Activated effector memory CD4-positive, alpha-beta T cell treated with Interleukin-2 at 50 U/mL for 16 hours (primary cell): ENCODE measurements around the gene STAC3.

Source experiments
- DNase-seq: peaks from one replicate; pipeline ENCODE4 v3.0.0-alpha.2; 2020

Gene STAC3

DNA sequence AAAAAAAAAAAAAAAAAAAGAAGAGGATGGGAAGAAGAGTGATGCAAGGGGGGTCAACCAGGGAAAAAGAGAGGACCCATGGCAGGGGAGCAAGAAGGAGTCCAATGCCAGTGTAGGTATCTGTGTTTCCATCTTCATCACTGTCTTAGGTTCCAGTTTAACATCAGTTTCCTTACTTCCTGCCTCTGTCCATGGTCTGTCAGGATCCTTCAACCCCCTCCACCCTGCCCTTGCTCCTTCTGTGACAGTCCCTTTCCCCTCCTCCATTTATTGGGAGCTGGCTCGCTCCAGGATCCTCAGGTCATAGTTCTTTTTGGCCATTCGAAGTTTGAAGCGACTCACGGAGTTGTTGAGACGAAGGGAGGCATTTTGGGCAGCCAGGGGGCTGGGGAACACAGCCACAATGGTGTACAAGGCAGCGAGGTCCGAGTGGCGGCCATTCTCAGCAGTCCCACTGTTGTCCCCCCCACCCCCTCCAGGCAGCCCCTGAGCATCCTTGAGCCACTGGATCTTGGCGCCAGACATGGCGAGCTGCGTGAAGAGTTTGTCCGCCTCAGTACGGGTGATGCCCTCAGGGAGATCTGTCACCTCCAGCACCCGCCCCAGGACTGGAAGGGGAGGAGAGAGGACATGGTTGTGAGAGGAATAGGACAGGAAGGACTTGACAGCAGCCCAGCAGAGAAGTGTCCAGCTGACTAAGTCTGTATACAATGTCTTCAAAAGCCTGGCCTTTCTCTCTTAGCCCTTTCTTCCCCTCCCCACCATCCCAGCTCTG, 3.7 kb upstream of the STAC3 start:
- DNase-seq = no peak

DNA sequence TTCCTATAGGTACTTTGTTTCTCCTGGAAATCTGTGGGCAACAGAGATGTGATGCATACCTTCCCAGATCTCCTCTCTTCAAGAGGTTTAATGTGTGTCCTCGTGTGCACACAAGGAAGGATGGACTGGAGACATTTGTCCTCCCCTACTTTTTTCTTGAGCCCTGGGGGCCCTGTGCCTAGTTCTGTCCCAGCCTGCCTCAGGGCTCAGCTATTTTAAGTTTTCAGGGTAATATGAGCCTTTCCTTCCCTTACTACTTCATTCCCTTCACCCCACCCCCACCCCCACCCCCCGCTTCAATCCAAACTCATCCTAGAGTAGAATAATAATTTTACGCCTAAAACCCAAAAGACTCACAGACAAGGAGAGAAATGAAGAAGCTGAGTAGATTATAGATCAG, 446 bp downstream of the STAC3 start:
- no peak for DNase-seq

DNA sequence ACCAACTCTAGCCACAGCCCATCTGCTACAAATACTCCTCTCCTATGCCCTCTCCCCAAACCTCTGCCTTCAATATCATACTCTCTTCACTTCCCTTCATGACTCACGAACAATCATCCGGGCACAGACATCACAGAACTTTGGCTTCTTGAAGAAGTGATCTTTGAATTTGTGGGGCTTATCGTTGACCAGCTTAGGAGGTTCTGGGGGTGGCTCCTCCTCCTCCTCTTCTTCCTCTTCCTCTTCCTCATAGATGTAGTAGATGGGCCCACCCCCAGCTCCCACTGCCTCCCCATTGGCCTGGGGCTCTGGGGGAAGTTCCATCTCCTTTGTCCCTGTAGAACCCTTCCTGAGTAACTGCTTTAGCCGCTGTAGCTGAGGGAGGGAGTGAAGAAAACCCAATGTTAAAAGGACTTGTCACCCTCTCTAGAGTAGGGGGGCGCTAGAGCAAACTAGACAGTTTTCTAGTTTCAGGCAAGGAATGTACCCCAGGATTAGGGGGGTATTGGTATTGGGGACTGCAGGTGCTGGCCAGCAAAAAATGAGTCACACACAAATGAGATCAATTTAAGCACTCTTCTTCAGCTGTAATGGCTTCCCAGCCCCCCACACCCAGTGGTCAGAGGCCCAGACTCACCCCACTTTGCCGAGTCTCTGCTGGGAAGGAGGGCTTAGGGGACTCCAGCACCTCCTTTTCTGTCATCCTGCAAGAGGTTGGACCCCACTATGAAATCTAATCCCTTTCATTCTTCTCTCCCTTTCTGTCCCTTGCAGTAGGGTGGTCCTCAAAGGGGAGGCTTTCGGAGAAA, 1.8 kb downstream of the STAC3 start:
- DNase-seq = no peak

DNA sequence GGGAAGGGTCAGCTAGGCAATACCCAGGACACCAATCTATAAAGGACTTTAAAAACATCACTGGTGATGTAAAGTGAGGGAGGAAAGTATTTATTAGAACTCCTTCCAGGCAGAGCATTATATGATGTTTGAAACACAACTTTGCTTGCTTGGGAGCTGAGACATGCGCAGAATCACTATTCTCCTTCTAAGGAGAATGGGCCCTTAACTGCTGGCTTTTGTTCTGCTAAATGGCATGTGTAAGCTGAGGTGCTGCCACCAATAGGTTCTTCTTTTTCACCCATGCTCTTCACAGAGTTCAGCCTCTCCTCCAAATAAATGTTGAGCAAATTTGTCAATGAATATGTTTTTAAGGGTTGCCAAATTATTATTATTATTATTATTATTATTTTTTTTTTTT, 3.9 kb downstream of the STAC3 start:
- no peak for DNase-seq

DNA sequence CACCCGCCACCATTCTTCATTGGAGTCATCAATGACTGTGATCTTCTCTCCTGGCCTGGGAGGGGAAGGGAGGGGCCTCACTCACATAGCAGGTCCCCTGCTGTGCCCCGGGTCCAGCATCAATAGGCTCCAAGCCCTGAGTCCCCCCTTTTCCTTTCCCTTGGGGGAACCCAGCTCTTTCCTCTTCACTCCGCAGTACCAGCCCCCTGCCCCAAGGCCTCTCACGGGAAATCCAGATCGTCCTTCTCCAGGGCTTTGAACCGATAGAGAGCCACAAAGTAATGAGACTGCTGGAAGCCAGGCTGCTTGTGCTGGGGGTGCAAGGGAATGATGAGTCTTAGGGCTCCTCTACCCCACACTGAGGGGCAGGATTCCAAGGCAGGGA, 6.7 kb downstream of the STAC3 start:
- DNase-seq = no peak

DNA sequence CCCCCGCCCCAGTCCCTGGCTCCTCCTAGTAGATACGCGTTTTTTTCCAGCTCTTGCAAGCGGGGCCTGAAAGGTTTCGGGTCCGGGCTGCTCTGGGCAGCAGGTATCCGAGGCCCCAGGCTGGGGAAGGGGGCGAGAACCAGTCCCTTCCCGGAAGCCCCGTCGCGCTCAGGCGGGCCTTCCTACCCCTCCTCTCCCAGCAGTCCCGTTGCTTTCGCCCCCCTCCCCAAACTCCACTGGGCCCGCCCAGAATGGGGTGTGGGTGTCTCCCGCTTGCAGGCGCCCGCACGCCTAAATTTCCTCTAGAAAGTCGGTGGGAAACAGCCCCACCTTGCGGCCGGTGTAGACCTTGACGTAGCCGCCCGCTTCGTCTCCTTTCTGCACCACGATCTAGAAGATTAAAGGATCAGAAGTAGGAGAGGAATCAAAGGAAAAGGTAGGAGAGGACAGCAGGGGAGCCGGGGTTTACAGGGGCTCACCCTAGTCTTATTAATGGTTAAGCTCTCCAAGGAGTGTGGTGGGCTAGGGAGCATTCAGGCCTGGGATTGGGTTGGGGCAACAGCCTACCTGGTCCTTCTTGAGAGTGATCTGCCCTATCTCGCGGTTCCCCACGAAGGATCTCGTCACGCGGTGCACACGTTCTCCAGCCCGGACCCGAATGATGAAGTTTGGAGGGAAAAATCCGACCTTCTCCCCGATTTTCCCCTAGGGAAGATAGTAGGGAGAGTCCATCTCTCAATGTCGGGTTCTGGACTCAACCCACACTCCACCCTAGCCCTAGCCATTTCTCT, 7.3 kb downstream of the STAC3 start:
- peak; percentile 70 for DNase-seq

DNA sequence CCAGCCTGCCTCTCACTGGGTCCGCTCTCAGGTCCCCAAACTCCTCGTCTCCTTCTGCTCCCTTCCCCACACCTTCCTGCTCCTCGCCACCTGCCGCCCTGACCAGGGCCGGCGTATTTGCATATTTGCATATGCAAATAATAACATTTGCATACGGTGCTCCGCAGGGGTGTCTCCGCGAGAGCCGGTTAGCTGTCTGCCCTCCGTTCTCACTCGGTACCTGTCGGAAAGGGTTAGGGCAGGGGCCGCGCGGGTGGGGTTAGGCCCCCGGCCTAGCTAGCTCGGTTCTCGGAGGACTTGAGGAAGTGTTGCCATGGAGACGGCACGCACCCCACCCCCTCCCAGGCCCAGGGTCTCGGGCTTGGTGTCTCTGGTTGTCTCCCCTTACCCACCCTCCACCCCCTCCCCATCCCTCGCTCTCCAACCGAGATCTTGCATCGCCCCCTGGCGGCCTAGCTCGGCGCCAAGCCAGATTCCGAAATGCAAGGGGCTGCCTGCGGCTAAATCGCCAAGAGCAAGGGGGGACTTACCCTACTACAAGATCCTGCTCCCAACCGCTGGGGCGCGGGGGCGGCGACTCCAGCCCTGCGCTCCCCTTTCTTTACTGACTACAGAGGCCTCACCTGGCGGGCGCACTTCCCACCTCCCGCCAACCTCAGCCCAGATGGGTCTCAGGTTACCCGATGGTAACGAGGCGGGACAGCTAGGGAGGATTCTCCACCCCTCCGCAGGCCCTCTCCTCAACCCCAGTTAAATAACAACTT, 8.1 kb downstream of the STAC3 start:
- peak; percentile 46 for DNase-seq

DNA sequence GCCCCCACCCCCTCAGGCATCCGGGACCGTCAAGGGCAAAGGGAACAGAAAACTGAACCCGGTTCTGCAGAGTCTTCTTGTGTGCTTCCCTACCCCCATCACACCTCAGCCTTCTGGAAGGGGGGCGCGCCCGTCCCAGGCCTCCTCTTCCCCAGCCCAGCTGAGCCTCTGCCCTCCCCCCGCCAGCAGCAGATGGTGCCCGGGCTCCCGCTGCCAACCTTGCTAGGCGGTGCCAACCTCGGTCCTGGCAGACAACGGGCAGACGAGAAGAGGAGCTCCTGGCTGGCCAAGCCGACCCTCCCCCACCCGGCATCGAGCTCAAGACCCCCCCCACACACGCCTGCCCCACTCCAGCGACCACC, 8.7 kb downstream of the STAC3 start:
- DNase-seq = no peak

DNA sequence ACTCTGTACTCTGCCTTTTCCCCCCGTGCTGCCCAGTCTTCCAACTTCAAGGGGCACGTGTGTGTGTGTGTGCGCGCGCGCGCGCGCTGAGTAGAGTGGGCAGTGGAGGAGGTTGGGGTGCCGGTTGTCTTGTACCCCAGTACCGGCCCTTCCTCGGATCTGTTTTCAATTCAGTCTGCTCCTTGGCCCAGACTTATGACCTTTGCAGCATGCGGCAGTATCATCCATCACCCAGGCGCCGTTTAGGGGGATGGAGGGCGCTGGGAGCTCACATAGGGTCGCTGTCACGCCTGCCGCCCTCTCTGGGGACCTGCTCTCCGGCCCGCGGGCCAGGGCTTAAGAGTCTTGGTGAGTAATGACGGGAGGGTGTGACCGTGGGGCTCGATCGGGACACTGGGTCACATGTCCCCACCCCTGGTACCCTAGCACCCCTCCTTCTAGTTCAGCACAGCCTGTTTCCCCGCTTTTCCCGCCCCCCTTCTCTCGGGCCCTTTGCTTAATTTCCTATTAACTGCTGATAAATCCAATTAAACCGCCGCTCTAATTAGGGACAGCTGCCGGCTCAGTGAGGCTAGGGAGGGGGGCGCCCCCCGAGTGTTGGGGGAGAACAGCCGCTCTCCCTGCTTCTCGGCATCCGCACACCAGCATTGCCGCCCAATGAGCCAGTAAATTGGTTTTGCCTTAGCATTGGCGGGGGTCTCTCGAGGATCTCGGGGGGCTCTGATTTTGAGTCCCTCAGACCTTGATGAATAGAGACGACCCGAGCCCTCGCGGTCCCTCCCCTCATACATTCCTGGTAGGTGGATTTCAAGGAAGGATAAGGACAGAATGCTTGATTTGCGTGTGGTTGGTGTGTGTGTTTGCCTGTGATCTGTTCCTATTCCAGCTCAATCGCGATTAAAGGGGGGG, 9.3 kb downstream of the STAC3 start:
- no peak for DNase-seq

DNA sequence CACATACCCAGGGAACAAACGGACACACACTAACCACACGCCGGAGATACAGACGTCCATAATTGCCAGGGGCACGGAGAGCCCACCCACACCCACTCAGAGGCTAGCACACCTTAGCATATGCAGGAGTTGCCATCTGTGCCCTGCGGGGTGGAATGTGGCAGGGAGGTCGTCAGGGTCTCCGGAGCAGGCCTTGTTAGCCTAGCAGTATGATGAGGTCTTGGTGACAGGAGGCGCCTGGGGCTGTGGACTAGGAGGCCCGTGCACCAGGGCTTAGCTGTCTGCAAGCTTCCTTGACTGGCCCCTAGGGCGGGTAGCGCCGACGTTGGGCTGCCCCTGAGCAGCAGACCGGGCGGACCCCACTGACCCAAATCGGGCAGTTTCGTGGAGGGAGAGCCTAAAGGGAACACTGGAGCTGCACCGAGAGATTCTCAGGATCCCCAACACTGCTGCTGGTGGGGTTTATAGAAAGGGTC, 10.0 kb downstream of the STAC3 start:
- no peak for DNase-seq

DNA sequence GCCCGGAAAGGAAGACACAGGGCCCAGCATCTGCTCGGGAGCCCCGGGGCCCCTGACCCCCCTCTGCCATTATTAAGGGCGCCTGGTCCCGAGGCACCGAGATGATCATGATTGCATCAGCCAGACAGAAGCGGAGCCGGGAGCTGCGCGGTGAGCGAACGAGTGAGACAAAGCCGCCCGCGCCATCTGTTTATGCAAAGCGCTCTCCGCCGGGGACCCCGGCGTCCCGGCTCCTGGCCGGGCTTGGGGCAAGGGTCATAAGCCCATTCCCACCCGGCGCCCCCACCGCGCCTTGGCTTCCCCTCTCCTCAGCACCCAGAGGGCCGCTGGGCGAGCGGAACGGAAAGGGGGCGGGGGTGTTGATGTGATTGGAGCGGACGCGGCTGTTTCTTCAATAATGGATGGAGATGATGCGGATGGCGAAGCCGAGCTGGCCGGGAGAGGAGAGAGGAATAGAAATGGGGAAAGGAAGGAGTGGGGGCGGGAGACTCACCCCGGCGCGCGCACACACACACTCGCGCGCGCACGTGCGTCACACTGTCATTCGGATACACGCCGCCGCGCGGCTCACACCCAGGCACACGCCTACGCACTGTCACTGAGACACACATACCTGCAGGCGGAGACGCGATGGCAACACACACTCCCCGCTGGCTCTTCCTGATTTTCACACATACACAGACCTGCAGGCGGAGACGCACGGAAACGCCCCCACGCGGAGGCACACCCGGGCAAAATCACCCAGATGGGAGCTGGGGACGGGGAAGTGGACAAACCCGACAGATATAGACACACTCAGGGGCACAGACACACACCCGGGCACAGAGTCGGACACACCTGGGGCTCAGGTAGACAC, 10.7 kb downstream of the STAC3 start:
- peak; percentile 64 for DNase-seq

DNA sequence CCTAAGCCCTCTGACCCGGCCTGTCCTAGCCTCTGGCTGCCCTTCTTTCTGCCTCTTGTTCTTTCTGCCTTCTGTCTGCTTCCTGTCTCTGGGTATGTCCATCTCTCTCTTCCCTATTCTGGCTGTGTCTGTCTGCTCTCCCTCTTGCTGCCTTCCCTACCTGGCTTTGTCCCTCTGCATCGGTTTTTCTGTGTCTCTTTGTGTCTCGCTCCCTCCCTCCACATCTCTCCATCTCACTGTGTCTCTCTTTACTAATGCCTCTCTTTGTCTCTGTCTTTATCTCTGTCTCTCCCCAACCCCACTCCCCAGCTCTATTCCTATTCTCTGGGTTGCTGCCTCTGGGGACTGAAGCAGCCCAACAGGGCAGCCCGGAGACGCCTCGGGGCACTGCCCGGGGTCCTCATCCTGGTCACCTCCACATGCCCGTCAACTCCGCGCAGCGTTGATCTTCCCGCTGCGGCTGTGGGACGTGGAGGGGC, 11.4 kb downstream of the STAC3 start:
- DNase-seq = no peak

DNA sequence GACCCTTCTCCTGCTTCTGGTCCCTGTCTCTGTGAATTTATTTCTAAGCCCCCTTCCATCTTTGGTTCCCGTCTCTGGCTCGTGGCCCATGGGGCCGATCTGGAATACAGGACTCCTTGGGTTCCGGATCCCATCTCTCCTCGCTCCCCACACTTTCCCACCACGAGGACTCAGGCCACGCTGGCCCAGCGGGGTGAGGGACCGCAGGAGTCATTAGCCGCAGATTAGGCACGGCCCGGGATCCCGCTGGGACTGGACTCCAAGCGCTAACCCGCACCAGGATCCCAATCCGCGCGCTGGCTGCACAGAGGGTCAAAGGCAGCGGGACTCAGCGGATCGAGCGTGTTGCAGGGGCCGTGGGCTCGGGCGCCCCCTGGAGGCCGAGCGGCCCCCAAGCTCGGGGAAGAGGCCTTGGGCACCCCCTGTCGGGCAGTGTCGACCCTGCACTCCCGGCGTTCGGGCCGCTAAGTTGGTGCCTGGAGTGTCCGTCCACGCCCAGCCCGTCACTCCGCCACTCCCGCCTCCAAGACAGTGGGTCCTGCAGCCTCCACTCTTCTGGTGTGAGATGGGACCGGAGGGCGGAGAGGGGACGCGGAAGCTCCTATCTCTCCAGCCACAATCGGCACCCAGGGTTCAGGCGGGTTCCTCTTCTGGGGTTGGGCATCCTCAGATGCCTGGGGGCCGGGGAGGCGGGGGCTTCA, 12.0 kb downstream of the STAC3 start:
- peak; percentile 82 for DNase-seq

DNA sequence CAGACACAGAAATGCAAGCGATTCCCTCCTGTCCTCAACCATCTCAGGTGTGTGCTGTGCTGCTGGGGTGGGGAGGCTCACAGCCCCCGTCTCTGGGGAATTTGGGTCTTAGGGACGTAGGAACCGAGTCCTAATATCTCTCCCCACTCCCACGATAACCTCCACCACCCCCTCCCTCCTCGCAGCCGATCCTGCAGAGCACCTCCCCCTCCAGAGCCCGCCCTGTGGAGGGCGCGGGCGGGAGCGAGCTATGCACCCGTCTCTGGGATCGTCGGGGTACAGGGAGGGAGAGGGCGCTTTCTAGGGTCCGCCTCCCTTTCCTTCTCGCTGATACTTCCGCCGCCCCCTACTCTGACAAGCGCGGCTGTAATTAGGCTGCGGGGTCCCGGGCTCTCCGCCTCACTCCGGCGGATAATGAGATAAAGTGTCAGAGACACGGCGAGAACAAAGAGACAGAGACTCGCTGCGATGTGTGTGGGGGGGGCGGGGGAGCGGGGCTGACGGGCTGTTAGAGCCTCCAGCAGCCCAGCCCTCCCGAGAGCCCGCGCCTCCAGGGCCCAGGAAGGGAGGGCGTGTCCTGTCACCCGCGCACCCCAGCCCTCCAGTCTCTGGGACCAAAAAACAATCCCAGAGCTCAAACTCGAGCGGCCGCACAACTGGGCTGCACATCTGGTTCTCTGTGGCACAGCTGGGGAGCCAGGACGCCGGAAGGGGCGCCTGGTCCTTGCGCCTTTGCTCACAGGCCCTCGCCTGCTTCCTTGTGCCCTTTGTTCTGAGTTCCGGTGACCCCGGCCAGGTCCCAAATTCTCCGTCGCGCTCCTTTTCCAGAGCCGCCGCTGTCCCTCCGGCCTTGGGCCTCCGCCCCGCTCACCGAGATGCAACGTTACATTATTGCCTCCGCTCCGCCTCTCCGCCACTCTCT, 12.8 kb downstream of the STAC3 start:
- no peak for DNase-seq

DNA sequence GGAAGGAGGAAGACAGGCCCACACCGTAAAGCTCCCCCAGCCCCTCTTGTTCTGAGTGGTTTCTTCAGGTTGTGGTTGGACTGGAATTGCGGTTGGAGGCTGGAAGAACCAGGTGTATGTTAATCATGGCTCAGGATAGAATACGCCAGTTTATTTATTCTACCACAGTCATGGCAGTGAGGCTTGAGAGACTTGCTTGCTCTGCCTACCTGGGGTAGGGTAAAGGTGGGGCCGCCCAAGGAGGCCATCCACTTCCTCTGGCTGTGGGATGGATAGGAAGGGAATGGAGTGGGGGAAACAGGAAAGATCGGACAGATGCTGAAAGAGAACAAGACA, 13.4 kb downstream of the STAC3 start:
- no peak for DNase-seq

DNA sequence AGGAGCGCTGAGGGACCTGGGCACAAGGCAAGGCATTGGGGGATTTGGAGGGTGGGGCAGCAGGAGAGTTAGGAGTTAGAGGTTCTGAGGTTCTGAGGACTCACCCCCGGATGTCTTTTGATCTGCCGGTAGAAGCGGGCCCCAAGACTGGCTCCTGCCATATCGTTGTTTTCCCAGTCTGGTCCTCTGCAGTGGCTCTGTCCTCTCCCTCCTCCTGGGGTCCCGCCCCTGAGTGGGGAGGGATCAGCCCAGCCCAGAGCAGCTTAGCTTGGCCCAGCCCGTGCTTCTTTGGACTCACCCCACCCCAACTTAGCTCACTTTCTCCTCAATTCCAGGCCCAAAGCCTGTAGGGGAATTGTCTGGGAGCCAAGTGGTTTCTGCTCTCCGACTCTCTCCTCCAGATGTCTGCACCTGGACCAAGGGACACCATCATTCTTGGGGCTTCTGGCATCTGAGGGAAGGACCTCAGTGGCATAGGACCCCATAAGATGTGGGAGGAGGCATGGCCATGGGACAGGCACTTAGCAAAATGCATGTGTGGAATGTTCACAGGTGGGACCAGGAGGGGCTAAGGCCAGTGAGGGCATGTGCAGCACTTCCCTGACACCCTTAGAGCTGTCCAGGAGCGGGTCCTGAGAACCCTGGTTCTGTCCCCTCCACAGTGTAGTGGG, 13.9 kb downstream of the STAC3 start:
- DNase-seq = no peak

DNA sequence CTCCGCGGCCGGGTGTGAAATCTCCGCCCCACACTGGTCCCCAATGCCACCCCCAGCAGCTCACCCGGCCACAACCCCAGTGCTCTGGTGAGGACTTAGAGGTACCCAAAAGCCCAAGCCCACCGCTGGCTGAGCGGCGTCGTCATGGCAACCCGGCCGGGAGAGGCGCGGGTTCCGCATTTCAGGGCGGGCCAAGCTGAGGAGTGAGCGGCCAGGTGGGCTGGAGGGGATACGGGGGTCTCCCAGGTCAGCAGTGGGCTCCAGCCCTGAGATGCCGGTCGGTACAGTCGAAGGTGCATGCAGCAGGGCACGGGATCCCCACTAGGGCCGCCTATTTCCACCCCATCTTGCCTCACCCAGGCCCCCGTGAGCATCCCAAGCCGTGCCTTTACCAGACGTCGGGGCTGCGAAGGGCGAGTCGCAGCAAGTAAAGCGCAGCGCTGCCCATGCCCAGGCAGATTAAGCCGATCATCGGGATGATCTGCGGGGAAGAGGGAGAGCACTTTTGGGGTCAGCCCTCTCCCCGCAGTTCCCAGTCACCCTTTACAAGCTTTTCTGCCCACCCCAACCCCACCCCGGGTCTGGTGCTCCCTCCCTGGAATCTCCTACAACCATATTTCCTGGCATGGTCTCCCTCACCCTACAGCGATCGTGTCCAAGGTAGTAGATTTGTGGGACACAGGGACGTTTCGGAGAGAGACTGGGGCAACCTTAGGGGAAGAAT, 14.6 kb downstream of the STAC3 start:
- DNase-seq = no peak

DNA sequence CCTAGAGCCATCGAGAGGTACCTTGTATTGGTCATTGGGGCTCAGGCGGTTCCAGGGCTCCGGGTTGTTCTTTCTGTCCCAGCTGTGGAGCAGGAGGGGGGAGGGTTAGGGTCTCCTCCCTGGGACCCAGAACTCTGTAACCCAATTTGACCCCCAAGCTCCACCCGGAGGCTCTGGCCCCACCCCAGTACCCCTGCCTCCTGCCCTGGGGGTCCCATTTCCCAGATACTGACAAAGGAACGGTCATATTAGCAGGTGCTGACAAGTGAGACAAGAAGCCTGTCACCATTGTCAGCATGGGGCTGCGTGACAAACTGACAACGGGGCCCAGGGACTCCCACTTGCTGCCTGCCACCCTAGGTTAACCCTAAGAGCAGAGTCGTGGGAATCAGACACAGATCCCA, 15.3 kb downstream of the STAC3 start:
- no peak for DNase-seq
